ENCODE results near the gene MKX.

The MKX gene

DNA sequence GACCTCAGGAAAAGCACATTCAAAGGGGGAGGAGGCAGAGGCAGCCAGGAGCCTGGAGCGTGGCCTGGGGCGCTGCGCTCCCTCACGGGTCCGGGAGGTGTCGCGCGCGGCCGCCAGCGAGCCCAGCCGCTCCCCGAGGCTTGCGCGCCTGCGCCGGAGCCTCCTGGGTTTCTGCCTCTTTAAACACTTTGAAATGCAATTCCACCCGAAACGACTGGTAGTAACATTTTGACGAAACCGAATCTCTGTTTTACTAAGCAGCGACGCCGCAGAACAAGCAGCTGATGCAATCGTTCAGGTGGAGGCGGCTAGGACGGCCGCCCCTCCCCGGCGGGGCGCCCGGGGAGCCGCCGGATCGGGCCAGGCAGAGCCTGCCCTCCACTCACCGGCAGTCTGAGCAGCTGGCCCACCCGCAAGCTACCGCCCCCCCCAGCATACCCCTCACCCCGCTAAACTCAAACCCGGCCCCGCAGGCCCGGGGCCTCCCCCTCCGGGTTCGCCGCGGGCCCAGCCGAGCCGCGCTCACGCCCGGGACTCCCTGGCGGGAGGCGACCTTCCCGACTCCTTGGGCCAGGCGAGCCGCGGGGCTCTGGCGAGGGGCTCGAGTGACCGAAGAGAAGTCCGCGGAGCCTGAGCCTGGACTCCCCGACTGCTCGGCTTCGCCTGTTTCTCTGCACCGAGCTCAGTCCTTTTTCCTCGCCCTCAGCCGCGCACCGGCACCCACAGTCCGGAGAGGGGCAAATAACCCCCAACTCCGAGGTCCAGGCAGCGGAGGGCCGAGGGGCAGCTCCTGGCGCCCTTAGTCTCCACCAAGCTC lies 3.2 kb downstream of the MKX start:
- no peak for DNase-seq

DNA sequence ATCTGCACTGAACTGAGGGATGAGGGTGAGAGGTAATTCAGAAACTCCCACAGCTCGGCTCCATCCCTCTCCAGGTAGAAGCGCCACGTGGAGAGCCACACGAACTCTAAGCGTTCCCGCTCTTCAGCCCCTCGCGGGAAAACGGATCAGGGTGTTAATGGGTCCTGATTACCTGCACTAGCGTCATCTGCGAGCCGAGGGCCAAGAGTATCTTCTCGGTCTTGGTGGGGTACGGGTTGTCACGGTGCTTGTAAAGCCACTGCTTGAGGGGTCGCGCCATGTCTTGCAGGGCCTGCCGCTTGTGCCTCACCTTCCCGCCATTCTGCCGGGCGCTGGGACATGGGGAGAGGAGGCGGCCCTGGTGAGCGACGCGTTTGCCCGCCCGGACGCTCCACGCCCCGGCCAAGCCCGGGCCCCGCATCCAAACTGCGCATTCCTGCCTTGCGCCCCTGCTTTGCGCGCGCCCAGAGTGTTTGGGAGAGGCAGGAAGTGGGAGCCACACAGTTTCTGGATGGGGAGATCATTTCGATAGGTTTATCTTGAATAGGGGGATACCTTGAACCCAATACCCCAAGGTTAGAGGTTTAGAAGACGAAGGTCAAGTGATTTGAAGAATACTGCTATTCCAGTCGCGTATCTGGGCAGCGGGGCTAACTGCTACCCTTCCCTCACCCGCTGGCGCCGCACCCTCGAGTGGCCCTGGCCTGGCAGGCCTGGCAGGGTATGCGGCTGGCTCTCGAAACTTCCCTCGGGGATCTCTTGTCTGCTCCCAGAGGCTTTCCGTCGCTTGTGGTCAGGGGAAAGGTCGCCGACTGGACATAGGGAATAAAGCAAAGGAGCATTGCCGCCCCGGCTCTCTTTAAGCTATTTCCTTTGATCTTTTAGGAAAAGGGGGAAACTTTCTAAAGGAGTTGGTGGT lies 4.2 kb downstream of the MKX start:
- no peak for DNase-seq

DNA sequence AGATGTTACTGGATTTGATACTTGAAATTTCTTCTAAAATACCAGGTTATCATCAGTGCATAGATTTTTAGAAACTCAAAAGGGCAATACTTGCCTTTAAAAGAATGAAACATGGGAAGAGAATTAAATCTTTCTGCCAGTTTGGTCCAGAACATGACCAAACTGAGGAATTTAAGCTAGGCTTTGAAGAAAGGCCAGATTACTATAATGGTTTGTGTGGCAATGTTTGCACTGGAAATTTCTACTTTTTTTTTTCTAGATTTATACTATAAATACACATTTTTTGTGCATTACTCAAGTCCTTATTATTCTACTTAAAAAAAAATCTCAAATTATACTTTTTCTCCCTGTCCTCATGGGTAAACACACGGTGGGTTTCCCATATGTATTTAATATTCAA lies 9.2 kb downstream of the MKX start:
- no peak for DNase-seq

DNA sequence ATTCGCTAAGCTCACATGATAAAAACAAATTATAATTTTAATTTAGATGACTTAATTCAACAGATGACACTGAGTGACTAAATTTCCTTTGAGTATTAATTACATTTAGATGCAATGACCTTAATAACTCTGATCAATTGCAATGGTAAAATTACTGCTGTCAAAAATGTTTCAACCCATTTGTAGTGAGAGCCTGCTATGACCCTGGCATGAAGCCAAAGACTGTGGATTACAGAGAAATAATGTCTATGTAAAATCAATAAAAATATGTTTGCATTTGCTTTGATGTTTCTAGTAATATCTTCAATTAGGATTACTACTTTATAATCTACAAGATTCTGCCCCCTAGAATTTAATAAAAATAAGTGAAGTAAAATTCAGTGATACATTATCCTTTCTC lies 15.6 kb downstream of the MKX start:
- no peak for DNase-seq

DNA sequence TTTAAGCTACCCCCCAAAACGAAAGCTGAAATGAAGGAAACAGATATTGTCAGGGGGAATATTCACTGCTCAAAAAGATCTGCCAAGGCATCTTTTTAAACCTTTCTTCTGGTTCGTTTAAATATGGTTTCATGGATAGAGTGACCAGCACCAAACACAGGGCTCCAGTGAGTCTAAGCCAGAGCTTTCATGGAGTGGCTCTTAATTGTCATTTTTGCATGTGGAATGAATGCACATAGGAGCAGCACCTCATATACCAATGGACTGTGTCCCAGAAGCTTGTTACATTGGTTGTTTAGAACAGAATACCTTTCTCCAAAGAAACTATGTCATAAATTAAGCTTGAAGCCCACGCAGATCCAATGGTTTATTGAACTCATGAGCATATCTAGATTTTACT lies 17.3 kb downstream of the MKX start:
- DNase-seq, result no peak

DNA sequence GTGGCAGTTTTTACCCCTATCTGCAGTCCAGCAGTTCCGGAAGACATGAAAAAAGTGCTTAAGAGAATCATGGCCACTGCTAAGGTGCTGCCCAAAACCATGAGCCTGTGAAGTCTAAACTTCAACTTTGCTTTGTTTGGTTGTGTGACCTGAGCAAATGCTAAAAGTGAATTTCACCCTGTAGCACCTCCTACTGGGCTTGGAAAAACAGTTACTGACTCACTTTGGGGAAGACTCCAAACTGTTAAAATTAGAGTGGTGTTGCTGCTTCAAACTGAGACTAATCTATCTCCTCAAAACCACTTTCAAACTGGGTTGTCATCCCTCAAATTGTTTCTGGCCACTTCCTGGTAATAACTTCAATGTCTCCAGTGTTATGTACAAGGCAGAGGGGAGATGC lies 21.3 kb downstream of the MKX start:
- no peak for DNase-seq

DNA sequence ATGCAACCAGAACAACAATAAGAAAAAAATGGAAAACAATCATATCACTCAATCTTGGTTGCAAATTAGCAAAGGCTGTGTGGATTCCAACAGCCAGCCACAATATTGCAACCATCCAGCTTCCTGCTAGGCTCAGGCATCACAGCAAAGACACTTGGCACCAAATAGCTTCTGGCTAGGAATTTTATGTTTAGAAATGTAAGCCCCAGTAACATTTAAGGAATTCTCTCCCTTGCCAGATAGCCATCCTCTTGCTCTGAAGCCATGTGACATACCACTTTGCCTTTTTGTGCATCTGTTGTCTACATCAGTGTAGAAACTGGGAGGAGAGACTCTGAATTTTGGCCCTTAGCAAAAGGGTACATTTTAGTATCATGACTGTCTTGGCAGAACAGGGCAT lies 22.2 kb downstream of the MKX start:
- DNase-seq, result no peak

DNA sequence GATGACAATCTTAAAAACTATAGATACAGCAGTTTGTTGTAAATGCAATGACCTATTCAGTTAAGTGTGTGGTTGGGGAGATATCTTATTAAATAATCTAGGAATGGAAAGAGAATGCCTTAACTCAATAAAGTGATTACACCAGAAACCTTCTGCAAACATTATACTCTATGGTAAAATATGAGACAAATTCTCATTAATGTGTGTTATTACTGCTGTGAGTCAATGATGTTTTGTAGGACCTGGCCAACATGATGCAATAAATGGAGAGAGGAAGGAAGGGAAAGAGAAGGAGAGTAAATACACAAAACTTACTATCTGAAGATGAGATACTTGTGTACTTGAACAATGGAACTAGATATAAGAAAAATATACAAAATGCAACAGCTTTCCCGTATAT lies 25.1 kb downstream of the MKX start:
- no peak for DNase-seq

DNA sequence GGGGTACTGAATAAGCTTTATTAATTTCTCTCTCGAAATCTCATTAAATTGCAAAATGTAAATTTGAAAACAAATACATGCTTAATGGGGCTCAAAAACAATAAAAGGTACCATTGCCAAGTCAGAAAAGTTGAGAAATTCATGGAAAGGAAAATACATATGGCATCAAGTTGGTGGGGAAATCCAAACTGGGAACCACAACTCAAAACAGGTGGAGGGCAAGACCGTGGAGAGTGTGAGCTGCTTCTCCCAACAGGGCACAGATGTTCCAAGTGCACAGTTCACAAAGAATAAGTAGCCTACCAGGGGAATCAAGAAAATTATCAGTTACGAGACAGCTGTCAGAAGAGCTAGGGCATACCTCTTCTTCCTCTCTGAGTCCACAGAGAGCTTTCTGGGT lies 26.6 kb downstream of the MKX start:
- DNase-seq, result no peak

DNA sequence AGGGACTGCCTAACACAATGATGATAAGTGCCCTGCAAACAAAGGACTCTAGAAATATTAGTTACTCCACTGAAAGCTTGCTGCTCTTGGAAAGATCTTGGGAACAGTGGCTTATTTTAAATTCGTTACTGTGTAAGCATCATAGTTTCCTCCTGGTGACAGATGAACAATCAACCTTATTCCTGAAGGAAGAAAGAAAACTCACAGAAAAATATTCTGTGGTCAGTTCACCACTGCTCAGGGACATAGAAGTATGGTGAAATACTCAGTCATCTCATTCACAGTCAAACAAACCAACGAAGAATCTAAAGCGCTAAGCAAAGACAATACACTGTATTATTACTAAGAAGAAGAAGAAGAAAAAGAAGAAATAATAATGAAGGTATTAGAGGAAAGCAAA lies 27.8 kb downstream of the MKX start:
- no peak for DNase-seq

DNA sequence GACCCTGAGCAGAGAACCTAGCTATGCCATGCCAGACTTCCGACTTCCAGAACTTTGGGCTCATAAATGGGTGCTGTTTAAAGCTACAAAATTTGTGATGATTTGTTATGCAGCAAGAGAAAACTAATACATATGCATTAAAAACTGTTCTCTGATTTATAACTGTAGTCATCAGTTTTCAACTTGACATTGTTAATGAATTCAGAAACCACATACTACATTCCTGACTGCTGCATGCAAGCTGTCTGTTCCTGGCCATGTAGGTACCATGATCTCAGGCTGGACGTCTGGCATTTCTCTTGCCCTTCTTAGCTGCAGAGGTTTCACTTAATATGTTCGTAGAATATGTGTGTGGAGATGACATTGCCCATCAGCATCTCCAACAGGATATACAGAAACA lies 28.4 kb downstream of the MKX start:
- no peak for DNase-seq

DNA sequence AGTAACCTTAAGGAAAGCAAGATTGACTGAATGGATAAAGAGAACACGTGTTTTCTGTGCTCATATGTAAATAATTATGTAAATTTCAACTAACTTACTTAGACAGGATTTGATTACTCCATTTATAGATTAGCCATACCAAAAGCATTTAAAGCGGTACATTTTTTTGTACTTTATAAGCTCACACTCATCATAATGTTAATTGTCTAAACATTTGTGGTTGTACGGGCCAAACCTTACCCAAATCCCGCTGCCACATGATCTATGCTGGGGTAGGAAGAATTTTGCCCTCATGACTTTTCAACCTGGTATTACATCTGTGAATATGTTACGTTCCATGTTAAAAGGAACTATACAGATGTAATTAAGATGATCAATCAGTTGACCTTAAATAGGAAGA lies 29.1 kb downstream of the MKX start:
- DNase-seq, result no peak

DNA sequence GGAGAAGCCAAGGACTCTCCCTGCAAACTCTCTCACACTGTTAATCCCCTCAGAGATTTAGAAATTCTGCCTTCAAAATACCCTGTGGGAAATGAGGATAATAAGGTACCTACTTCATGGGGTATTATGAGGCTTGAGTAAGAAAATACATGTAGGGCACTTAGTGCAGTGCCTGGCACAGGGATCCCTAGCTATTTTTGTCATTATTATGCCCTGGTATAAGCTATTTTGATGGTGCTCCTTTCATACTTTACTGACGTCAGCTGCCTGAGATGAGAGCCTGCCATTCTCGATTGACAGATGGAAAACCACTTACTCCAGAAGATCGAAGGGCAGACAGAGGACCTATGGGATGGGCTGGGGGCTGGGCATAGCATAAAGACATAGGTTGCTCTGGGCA lies 30.1 kb downstream of the MKX start:
- no peak for DNase-seq

DNA sequence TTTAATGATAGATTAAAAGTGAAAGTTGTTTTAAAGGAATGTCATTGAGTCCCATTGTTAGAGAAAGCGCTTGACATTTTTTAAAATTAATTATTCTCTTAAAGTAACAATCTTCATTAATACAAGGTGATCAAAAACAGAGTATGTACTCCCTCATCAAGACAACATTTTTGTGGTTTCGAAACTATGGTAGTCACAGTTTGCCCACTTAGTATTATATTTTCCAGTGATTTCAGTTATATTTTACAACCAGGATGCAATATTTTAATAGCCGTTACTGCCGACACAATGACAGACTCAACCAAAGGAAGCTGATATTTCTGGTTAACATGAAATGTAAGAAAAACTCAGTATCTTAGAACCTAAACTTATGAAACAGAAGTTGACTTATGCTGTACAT lies 31.3 kb downstream of the MKX start:
- no peak for DNase-seq

DNA sequence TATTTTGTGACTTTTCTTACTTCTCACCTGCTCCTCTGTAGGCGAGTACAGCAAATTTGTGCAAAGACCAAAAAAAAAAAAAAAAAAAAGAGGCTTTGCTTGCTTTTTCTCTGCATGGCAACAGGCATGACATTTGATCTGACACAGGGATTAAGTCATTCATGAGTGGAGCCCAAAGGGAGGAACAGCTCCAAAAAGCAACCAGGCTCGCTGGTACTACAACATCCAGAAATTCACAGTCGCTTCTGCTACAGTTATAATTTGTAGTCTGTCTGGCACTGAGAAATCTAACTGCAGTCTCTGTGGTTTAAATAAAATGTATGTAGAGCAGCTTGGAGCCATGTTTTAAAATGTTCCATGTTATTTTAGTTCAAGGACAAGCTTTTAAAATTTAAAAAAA lies 31.7 kb downstream of the MKX start:
- no peak for DNase-seq

DNA sequence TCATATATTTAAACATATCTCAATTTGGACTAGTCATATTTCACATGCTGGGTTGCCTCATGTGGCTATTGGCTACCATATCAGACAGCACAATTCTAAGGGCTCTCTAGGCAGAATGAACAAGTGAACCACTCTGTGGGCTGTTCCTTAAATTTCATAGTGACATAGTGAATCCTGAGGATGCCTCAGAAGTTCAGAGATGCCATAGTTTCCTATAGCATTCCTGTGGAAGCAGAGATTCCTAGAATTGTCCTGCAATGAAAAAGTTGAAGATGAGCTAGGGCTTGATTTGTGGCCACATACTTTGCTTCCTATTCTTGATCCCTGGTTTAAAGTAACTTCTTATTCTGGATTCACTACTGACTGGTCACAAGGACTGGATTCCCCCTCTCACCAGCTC lies 35.6 kb downstream of the MKX start:
- DNase-seq, result no peak

DNA sequence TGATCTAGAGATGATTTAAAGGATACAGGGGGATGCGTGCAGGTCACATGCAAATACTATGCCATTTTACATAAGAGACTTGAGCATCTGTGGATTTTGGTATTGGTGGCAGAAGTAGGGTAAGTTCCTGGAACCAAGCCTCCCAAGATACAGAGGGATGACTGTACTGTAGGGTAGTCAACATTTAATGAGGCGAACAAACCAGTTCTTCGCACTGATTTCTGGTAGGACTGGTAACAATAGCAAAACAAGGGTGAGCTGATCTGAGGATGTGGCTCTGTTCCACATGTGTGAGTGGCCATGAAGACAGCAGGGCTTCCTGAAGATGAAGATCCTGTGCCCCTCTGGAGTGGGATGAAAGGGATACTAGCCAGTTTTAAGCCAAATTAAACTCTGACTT lies 36.3 kb downstream of the MKX start:
- no peak for DNase-seq

DNA sequence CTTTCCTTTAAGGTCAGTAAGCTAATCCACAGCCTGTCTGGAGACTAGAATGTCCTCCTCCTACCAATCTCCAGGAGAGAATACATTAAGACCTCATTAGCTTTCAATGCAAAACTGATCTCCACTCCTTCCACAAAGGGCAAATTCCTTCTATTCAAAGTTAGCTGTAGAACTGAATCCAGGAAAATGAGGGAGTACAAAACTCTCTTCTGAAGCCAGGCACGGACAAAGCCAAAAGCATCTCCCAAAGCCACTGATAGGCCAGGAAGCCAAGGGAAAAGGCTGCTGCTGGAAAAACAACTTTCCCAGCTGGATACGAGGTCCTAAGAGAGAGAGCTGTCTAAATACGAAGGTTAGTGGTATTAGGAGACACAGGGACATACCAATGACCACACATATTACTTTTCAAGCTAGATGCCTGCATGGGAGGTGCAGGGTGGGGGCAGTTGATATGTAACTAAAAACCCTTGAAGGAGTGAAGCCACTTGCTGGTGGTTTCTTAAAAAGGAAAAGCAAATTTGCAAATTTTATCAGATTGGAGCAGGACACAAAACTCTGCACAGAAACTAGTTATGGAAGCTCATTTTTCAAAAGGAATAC lies 43.6 kb downstream of the MKX start:
- DNase-seq, result no peak

DNA sequence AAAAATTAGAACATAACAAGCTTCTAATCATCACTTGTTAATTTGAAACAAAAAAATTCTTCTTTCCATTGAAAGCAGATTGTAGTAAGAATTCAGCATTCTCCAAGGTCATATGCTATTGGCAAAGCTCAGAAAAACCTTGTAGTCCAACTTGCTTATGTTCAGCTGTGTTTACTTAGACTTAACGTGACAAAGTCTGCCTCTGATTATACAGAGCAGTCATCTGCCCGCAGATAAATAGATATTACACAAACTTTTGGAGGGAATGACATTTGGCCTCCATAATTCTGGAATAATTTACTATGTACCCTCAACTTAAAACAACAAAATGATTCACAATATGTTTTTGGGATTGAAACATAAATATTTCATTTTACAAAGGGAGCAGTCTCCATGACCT lies 45.8 kb downstream of the MKX start:
- DNase-seq, result no peak

DNA sequence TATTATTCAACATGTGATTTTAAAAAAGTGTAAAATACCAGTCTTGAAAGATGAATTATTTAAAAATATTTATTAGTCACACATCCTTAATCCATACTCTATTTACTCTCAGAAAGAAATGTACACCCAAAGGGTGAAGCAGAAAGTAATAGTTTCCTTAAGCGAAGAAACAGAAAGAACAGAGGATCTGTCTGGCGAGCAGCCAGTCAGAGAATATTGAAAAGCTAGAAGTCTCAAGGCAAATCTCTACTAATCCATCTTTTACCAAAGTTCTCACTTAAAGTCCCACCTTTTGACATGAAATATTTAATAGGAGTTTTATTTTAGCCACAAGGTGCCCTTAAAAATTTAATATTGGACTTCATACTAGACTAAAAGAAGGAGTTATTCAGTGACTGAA lies 46.7 kb downstream of the MKX start:
- DNase-seq, result no peak

DNA sequence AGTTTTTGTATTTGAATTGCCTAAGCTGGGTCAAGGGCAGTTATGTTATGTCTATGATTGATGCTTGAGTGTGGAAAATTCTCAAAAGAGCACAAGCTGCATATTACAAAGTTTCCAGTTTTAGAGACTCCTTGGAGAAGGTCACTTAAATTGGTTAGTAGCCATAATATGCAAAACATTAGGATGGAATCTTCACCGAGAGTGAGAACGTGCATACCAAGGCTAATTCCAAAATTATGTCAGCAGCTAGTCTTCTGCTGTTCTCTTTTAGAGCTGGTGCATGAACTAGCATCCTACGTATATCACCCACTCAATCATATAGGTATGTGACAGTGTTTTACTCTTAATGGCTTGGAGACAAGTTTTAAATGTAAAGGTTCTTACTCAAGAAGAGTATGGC lies 49.2 kb downstream of the MKX start:
- DNase-seq, result no peak

DNA sequence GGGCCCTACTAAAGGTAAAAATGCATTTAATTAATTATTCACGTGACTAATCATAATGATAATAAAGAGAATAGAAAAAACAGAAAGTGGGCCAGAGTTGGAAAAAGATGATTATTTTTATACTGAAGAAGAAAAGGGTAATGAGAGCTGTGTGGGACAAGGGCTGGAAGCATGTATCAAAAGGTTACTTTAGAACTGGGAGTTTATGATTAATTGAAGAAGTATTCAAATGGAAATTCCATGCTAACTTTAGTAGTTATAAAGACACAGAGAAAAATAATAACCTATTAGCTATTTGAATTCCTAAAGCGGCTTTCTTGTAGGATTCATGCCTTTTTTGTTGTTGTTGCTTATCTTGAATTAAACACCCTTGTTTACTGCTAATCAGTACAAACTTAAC lies 49.9 kb downstream of the MKX start:
- DNase-seq, result no peak

DNA sequence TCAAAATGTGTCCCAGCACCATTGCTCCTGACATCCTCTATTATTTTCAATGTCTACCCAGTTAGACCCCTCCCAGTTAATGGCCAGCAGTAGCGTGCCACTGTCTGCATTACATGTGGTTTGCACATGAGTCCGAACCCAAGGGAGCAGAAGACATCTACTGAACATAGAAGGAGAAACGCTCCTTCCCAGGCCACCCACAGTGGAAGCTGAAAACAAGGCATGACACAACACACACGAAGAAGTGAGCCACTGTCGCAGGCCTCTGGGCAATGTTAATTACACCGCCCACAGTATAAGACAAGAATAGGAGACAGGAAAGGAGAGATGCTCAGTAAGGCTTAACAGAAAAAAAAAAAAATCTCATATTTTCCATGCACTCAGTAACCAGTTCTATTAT lies 50.5 kb downstream of the MKX start:
- no peak for DNase-seq

DNA sequence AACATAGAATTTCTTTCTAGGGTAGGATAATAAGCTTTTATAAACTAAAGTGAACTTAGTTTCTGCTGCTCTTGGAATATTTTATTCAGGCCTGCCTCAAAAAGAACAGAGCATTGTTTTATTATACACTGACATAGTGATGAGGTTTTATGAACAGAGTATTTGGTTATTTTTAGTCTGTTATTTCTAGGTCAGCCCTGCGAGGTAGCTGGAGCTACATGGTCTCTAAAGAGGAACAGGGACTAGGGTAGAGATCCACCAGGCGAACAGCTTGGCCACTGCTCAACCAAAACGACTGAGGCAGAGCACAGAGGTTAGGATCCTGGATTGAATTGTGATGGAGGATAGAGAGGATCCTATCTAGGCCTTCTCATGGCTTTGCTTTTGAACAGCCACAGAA lies 53.0 kb downstream of the MKX start:
- DNase-seq, result no peak
